HepG2 (cell line): ENCODE results near the gene ARHGAP9. TPM values are rescaled to one million over a fixed set of nuclear protein-coding genes. Genes with fewer than 3 reads are reported as not detected.
A peak's percentile ranks its signal among the peaks of the same experiment; 100 is the strongest.

Experiments
- BCL6 ChIP-seq: IDR thresholded peaks from 2 replicates; pipeline ENCODE4 v1.6.1; 2016; ENCODE audit warnings: missing genetic modification reagents, missing compliant biosample characterization
- KIAA2018 ChIP-seq: sonication (generic); formaldehyde crosslinking; IDR thresholded peaks from 2 replicates; pipeline ENCODE4 v1.5.0; 2020; ENCODE audit warnings: mild to moderate bottlenecking, missing genetic modification reagents, borderline replicate concordance
- MAFF ChIP-seq: IDR thresholded peaks from 2 replicates; pipeline ENCODE4 v1.6.1; 2011; ENCODE audit warnings: low read depth, low read length, improper control_type of control experiment
- NFYC ChIP-seq: IDR thresholded peaks from 2 replicates; pipeline ENCODE4 v1.6.1; 2016; ENCODE audit warnings: missing genetic modification reagents, missing compliant biosample characterization
- TBP ChIP-seq: sonication (generic); formaldehyde crosslinking; IDR thresholded peaks from 2 replicates; pipeline ENCODE4 v1.5.0; 2020; ENCODE audit warnings: missing genetic modification reagents
- ZGPAT ChIP-seq: IDR thresholded peaks from 2 replicates; pipeline ENCODE4 v1.6.1; 2016; ENCODE audit warnings: mild to moderate bottlenecking
- ZNF546 ChIP-seq: sonication (generic); formaldehyde crosslinking; conservative IDR thresholded peaks from 2 replicates; pipeline ENCODE4 v1.8.1; 2023; ENCODE audit warnings: mild to moderate bottlenecking, missing genetic modification reagents
- polyA plus RNA-seq, 8 experiments: library from polyadenylated mRNA; depleted of rRNA in 3 of 8; stranded (reverse) in 7 of 8; unstranded in 1 of 8; fragments of >200 nt; fragmentation: Illumina TruSeq in 4 of 8; extraction: Trizol in 4 of 8; gene quantifications; 2 replicates each; pipeline versions ENCODE4 v1.2.1 to v1.2.3, GENCODE V29; 2011 to 2016; ENCODE audit warnings: low read depth in 4 of 8, missing spikeins in 1 of 8, mixed read lengths in 1 of 8; ENCODE audit not compliant: insufficient read depth in 1 of 8
- total RNA-seq, 5 experiments: library from RNA; depleted of rRNA; stranded (reverse); fragments of >200 nt; fragmentation: Illumina TruSeq; extraction: Trizol; gene quantifications; 2 replicates each; pipeline ENCODE4 v1.2.3, GENCODE V29; 2016; ENCODE audit warnings: low read depth in 1 of 5
- TF ChIP-seq, protein P1 (sequence below): sonication (generic); formaldehyde crosslinking; IDR thresholded peaks from 2 replicates; pipeline ENCODE4 v1.4.0; 2020; ENCODE audit warnings: mild to moderate bottlenecking, missing genetic modification reagents
- TF ChIP-seq, protein P2 (sequence below), 2 experiments: fragments of 450-650 bp in 1 of 2; sonication (generic) in 1 of 2; formaldehyde crosslinking; IDR thresholded peaks; 2 replicates each; pipeline versions ENCODE4 v1.5.0 to v1.8.0; 2020 to 2022; ENCODE audit warnings: mild to moderate bottlenecking in 1 of 2, missing genetic modification reagents in 1 of 2
- TF ChIP-seq, protein P3 (sequence below): sonication (generic); formaldehyde crosslinking; IDR thresholded peaks from 2 replicates; pipeline ENCODE4 v1.8.0; 2022; ENCODE audit warnings: mild to moderate bottlenecking, missing genetic modification reagents, moderate library complexity
- TF ChIP-seq, protein P4 (sequence below): sonication (generic); formaldehyde crosslinking; IDR thresholded peaks from 2 replicates; pipeline ENCODE4 v1.4.0; 2020; ENCODE audit warnings: mild to moderate bottlenecking, missing genetic modification reagents

Gene ARHGAP9
- total and polyA plus RNA-seq, 2 of the 13 experiments (the other 11 are each of a cell fraction or from before 2014, with no cell fraction given) = 0.18 to 1.2 TPM

DNA sequence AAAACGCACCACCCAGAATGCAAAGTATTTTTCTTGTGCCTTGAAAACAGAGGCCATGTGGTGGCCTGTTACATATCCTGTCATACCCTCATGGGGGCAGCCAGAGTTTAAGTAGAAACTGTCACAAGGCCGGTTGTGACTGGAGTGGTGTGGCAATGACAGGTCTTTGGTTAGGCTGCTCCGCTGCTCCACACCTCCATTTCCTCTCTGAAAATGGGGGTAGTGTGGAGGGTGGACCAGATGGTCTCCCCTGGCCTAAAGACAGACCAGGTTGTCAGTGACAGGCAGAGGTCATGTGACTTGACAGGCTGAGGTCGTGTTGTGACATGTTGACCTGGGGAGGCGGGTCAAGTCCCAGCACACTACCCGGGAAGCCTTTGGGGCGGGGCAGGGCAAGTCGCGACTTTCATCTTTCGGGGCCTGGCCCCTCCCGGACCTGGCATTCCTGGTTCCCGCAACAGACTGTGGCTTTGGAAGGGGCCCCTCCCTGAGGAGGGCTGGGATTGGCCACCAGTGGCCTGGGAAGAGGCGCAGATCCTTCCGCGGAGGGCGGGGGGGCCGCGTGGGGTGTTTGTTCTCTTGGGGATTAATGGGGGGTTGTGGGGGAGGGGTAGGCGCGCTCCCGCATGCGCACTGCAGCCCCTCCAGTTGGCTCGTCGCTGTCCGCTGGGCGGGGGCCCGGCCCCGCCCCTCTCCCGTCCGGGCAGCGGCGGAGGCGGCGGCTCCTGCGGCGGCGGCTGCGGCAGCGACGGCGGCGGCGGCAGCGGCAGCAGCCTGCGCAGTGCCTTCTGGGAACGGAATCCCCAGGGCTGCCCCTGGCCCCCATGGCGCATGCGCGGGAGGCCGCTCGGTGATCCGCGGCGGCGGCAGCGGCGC is 42.6 kb upstream of the ARHGAP9 start, which contains the start of gene MBD6 (continued):
- TF ChIP-seq BCL6 (CRISPR knock-in tag) (peak; percentile 62), KIAA2018 (no peak), TBP (CRISPR knock-in tag) (no peak), MAFF (no peak), NFYC (peak; percentile 63), ZNF546 (0 out of 2 replicates have a peak, but pooled peaks have one; percentile 9), ZGPAT (CRISPR knock-in tag) (peak; percentile 92)
- TF ChIP-seq, protein P1, sequence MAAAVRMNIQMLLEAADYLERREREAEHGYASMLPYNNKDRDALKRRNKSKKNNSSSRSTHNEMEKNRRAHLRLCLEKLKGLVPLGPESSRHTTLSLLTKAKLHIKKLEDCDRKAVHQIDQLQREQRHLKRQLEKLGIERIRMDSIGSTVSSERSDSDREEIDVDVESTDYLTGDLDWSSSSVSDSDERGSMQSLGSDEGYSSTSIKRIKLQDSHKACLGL = peak; percentile 47
- TF ChIP-seq, protein P2, sequence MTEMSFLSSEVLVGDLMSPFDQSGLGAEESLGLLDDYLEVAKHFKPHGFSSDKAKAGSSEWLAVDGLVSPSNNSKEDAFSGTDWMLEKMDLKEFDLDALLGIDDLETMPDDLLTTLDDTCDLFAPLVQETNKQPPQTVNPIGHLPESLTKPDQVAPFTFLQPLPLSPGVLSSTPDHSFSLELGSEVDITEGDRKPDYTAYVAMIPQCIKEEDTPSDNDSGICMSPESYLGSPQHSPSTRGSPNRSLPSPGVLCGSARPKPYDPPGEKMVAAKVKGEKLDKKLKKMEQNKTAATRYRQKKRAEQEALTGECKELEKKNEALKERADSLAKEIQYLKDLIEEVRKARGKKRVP (CRISPR knock-in tag; IDR thresholded peaks at IDR 0.05) = peak in 1 of 2 experiments; percentile 89; a peak in 2 of 4 replicates
- TF ChIP-seq, protein P3, sequence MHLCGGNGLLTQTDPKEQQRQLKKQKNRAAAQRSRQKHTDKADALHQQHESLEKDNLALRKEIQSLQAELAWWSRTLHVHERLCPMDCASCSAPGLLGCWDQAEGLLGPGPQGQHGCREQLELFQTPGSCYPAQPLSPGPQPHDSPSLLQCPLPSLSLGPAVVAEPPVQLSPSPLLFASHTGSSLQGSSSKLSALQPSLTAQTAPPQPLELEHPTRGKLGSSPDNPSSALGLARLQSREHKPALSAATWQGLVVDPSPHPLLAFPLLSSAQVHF = no peak
- TF ChIP-seq, protein P4, sequence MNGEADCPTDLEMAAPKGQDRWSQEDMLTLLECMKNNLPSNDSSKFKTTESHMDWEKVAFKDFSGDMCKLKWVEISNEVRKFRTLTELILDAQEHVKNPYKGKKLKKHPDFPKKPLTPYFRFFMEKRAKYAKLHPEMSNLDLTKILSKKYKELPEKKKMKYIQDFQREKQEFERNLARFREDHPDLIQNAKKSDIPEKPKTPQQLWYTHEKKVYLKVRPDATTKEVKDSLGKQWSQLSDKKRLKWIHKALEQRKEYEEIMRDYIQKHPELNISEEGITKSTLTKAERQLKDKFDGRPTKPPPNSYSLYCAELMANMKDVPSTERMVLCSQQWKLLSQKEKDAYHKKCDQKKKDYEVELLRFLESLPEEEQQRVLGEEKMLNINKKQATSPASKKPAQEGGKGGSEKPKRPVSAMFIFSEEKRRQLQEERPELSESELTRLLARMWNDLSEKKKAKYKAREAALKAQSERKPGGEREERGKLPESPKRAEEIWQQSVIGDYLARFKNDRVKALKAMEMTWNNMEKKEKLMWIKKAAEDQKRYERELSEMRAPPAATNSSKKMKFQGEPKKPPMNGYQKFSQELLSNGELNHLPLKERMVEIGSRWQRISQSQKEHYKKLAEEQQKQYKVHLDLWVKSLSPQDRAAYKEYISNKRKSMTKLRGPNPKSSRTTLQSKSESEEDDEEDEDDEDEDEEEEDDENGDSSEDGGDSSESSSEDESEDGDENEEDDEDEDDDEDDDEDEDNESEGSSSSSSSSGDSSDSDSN (CRISPR knock-in tag) = 0 out of 2 replicates have a peak, but pooled peaks have one; percentile 32
